HEK293 (cell line): ENCODE results near the gene ARHGAP5.

Experiments
- BCL11A ChIP-seq: fragments of 450-650 bp; formaldehyde crosslinking; IDR thresholded peaks from 2 replicates; pipeline ENCODE4 v1.5.1; 2016; ENCODE audit warnings: low read depth, missing biosample characterization, missing genetic modification characterization
- GLI2 ChIP-seq: fragments of 450-650 bp; formaldehyde crosslinking; IDR thresholded peaks from 2 replicates; pipeline ENCODE4; 2017; ENCODE audit warnings: missing biosample characterization, missing genetic modification characterization, low read depth, borderline replicate concordance
- GLIS1 ChIP-seq: fragments of 450-650 bp; formaldehyde crosslinking; IDR thresholded peaks from 2 replicates; pipeline ENCODE4 v1.5.1; 2016; ENCODE audit warnings: missing biosample characterization, missing genetic modification characterization
- KLF17 ChIP-seq: fragments of 450-650 bp; formaldehyde crosslinking; IDR thresholded peaks from 2 replicates; pipeline ENCODE4 v1.5.1; 2016; ENCODE audit warnings: missing biosample characterization, missing genetic modification characterization
- REST ChIP-seq: fragments of 450-650 bp; formaldehyde crosslinking; IDR thresholded peaks from 2 replicates; pipeline ENCODE4 v1.5.1; 2016; ENCODE audit warnings: missing biosample characterization, missing genetic modification characterization
- YY2 ChIP-seq: fragments of 450-650 bp; formaldehyde crosslinking; IDR thresholded peaks from 2 replicates; pipeline ENCODE4 v1.5.1; 2016; ENCODE audit warnings: missing biosample characterization, missing genetic modification characterization
- ZBTB1 ChIP-seq: fragments of 450-650 bp; formaldehyde crosslinking; IDR thresholded peaks from 2 replicates; pipeline ENCODE4 v1.5.1; 2016; ENCODE audit warnings: missing biosample characterization, missing genetic modification characterization
- ZBTB10 ChIP-seq: fragments of 450-650 bp; formaldehyde crosslinking; IDR thresholded peaks from 2 replicates; pipeline ENCODE4 v1.5.1; 2016; ENCODE audit warnings: missing biosample characterization, missing genetic modification characterization
- ZBTB49 ChIP-seq: fragments of 450-650 bp; formaldehyde crosslinking; IDR thresholded peaks from 2 replicates; pipeline ENCODE4 v1.5.1; 2016; ENCODE audit warnings: missing biosample characterization, missing genetic modification characterization, low read depth
- ZFP37 ChIP-seq: fragments of 450-650 bp; formaldehyde crosslinking; IDR thresholded peaks from 2 replicates; pipeline ENCODE4 v1.5.1; 2016; ENCODE audit warnings: missing biosample characterization, missing genetic modification characterization
- ZFP69B ChIP-seq: fragments of 450-650 bp; formaldehyde crosslinking; IDR thresholded peaks from 2 replicates; pipeline ENCODE4 v1.5.1; 2016; ENCODE audit warnings: missing biosample characterization, missing genetic modification characterization
- ZNF112 ChIP-seq: fragments of 450-650 bp; formaldehyde crosslinking; IDR thresholded peaks from 2 replicates; pipeline ENCODE4 v1.5.0; 2017; ENCODE audit warnings: missing biosample characterization, missing genetic modification characterization
- ZNF175 ChIP-seq: fragments of 450-650 bp; formaldehyde crosslinking; IDR thresholded peaks from 2 replicates; pipeline ENCODE4 v1.5.1; 2016; ENCODE audit warnings: missing biosample characterization, missing genetic modification characterization
- ZNF211 ChIP-seq: fragments of 450-650 bp; formaldehyde crosslinking; IDR thresholded peaks from 2 replicates; pipeline ENCODE4 v1.5.1; 2016; ENCODE audit warnings: low read depth, missing biosample characterization, missing genetic modification characterization
- ZNF223 ChIP-seq: fragments of 450-650 bp; formaldehyde crosslinking; IDR thresholded peaks from 2 replicates; pipeline ENCODE4 v1.5.1; 2016; ENCODE audit warnings: missing biosample characterization, missing genetic modification characterization
- ZNF23 ChIP-seq: fragments of 450-650 bp; formaldehyde crosslinking; IDR thresholded peaks from 2 replicates; pipeline ENCODE4 v1.5.1; 2016; ENCODE audit warnings: missing biosample characterization, missing genetic modification characterization, borderline replicate concordance
- ZNF404 ChIP-seq: fragments of 450-650 bp; formaldehyde crosslinking; IDR thresholded peaks from 2 replicates; pipeline ENCODE4 v1.5.1; 2017; ENCODE audit warnings: missing biosample characterization, missing genetic modification characterization
- ZNF513 ChIP-seq: fragments of 450-650 bp; IDR thresholded peaks from 2 replicates; pipeline ENCODE4 v1.5.1; 2018; ENCODE audit warnings: missing biosample characterization, missing genetic modification characterization
- ZNF548 ChIP-seq: fragments of 450-650 bp; formaldehyde crosslinking; IDR thresholded peaks from 2 replicates; pipeline ENCODE4 v1.5.1; 2016; ENCODE audit warnings: missing biosample characterization, missing genetic modification characterization
- ZNF580 ChIP-seq: fragments of 450-650 bp; formaldehyde crosslinking; IDR thresholded peaks from 2 replicates; pipeline ENCODE4 v1.5.1; 2016; ENCODE audit warnings: missing biosample characterization, missing genetic modification characterization
- ZNF621 ChIP-seq: fragments of 450-650 bp; formaldehyde crosslinking; IDR thresholded peaks from 2 replicates; pipeline ENCODE4 v1.5.1; 2017; ENCODE audit warnings: missing biosample characterization, missing genetic modification characterization
- ZNF623 ChIP-seq: fragments of 450-650 bp; formaldehyde crosslinking; IDR thresholded peaks from 2 replicates; pipeline ENCODE4 v1.5.1; 2016; ENCODE audit warnings: missing biosample characterization, missing genetic modification characterization
- ZNF677 ChIP-seq: fragments of 450-650 bp; IDR thresholded peaks from 2 replicates; pipeline ENCODE4 v1.5.0; 2018; ENCODE audit warnings: missing biosample characterization, mild to moderate bottlenecking, missing genetic modification characterization, moderate library complexity
- ZNF747 ChIP-seq: fragments of 450-650 bp; formaldehyde crosslinking; IDR thresholded peaks from 2 replicates; pipeline ENCODE4 v1.5.1; 2016; ENCODE audit warnings: missing biosample characterization, missing genetic modification characterization
- ZSCAN30 ChIP-seq: fragments of 450-650 bp; IDR thresholded peaks from 2 replicates; pipeline ENCODE4 v1.5.1; 2018; ENCODE audit warnings: missing biosample characterization, mild to moderate bottlenecking, missing genetic modification characterization, moderate library complexity
- ZSCAN4 ChIP-seq: fragments of 450-650 bp; formaldehyde crosslinking; IDR thresholded peaks from 2 replicates; pipeline ENCODE4 v1.5.1; 2017; ENCODE audit warnings: missing biosample characterization, missing genetic modification characterization
- ZXDB ChIP-seq: fragments of 450-650 bp; formaldehyde crosslinking; IDR thresholded peaks from 2 replicates; pipeline ENCODE4 v1.5.1; 2016; ENCODE audit warnings: missing biosample characterization, missing genetic modification characterization

The ARHGAP5 gene

GRCh38 chr14:32076278-32077080, 625 bp upstream of the ARHGAP5 start (continued):
- TF ChIP-seq ZBTB49 (tag by site-specific recombination) (no peak), ZBTB10 (peak; percentile 66; the same call in 1 of the 2 replicates), ZNF621 (tag by site-specific recombination) (no peak), ZNF211 (no peak), YY2 (tag by site-specific recombination) (no peak), ZNF580 (tag by site-specific recombination) (no peak), ZNF175 (tag by site-specific recombination) (no peak), BCL11A (tag by site-specific recombination) (no peak), ZFP69B (peak; percentile 82), ZNF677 (tag by site-specific recombination) (no peak), ZNF623 (tag by site-specific recombination) (0 out of 2 replicates have a peak, but pooled peaks have one; percentile 9), ZXDB (tag by site-specific recombination) (peak; percentile 85), ZNF513 (tag by site-specific recombination) (no peak), REST (no peak; the same call in 1 of the 2 replicates), ZNF548 (no peak), ZNF112 (tag by site-specific recombination) (no peak), ZNF223 (no peak), ZSCAN4 (tag by site-specific recombination) (no peak), ZNF23 (tag by site-specific recombination) (no peak), GLIS1 (tag by site-specific recombination) (peak; percentile 67), ZFP37 (tag by site-specific recombination) (0 out of 2 replicates have a peak, but pooled peaks have one; percentile 36), ZBTB1 (tag by site-specific recombination) (no peak), ZSCAN30 (tag by site-specific recombination) (no peak), GLI2 (tag by site-specific recombination) (no peak), KLF17 (peak; percentile 82), ZNF747 (tag by site-specific recombination) (no peak), ZNF404 (tag by site-specific recombination) (no peak)
